B cell (primary cell): ENCODE measurements around the gene ORAI3. TPM values are rescaled to one million over a fixed set of nuclear protein-coding genes. Genes with fewer than 3 reads are reported as not detected.

Experiments
- ATAC-seq: fragments of 200-7000 bp; cut with Tn5 transposase; one replicate; pipeline ENCODE4 v1.10.0; 2021; ENCODE audit warnings: low read depth, mild to moderate bottlenecking, moderate number of reproducible peaks, moderate library complexity
- CTCF ChIA-PET: fragments of 350-600 bp; sonication (Branson Sonifier 250); formaldehyde crosslinking; loops from one replicate; lab custom pipeline; 2021; ENCODE audit warnings: antibody characterized with exemption, inconsistent platforms; lab: Charles Lee
- POLR2A ChIA-PET: fragments of 350-600 bp; sonication (Branson Sonifier 250); formaldehyde crosslinking; loops from one replicate; lab custom pipeline; 2021; ENCODE audit warnings: antibody characterized with exemption; lab: Charles Lee
- DNase-seq: peaks from one replicate; pipeline ENCODE4 v3.0.0; 2013
- H2AFZ ChIP-seq: 2 replicates; pipeline ENCODE4 v1.6.1; 2012; ENCODE audit warnings: mild to moderate bottlenecking, low read depth, low read length; ENCODE audit not compliant: insufficient read depth, poor library complexity, severe bottlenecking
- H3K27ac ChIP-seq, 2 donors: 1 replicate in 1 of 2; 2 replicates in 1 of 2; pipeline ENCODE4 v1.5.1; 2012 to 2013; ENCODE audit warnings: low read length in 2 of 2, mild to moderate bottlenecking in 2 of 2, moderate library complexity in 1 of 2
- H3K27me3 ChIP-seq, 4 experiments: fragments of 200-600 bp in 1 of 4; sonication (generic) in 1 of 4; replicated peaks in 1 of 4; 1 replicate in 2 of 4; 2 replicates in 2 of 4; pipeline versions ENCODE4 v1.6.1 to v1.7.0; 2013 to 2016; ENCODE audit warnings: low read length in 3 of 4, mild to moderate bottlenecking in 2 of 4, mixed read lengths in 1 of 4, moderate library complexity in 1 of 4; ENCODE audit not compliant: insufficient read depth in 4 of 4, control insufficient read depth in 3 of 4; ENCODE audit errors: control extremely low read depth in 1 of 4
- H3K36me3 ChIP-seq, 2 experiments: replicated peaks in 1 of 2; 1 replicate in 1 of 2; 2 replicates in 1 of 2; pipeline versions ENCODE4 v1.6.1 to v1.7.1; 2013; ENCODE audit warnings: low read length in 1 of 2; ENCODE audit not compliant: insufficient read depth in 2 of 2, control insufficient read depth in 1 of 2; ENCODE audit errors: control extremely low read depth in 1 of 2, extremely low read depth in 1 of 2
- H3K4me1 ChIP-seq, 2 donors: fragments of 200-600 bp in 1 of 2; sonication (generic) in 1 of 2; 1 replicate in 1 of 2; 2 replicates in 1 of 2; pipeline versions ENCODE4 v1.5.1 to v1.6.1; 2013 to 2017; ENCODE audit warnings: low read length in 2 of 2; ENCODE audit not compliant: control insufficient read depth in 2 of 2, insufficient read depth in 2 of 2
- H3K4me2 ChIP-seq: replicated peaks from 2 replicates; pipeline ENCODE3; 2012; ENCODE audit warnings: mild to moderate bottlenecking, low read depth, low read length; ENCODE audit not compliant: poor library complexity, severe bottlenecking
- H3K4me3 ChIP-seq, 5 experiments: fragments of 200-600 bp in 1 of 5; sonication (generic) in 1 of 5; 1 replicate in 3 of 5; 2 replicates in 2 of 5; pipeline versions ENCODE4 v1.5.1 to v1.7.0; 2011 to 2016; ENCODE audit warnings: low read length in 4 of 5, mild to moderate bottlenecking in 4 of 5, low read depth in 2 of 5, control low read depth in 1 of 5, moderate library complexity in 1 of 5; ENCODE audit not compliant: insufficient read depth in 1 of 5; ENCODE audit errors: control extremely low read depth in 1 of 5, extremely low read depth in 1 of 5
- H3K79me2 ChIP-seq: fragments of 200-600 bp; sonication (generic); one replicate; pipeline ENCODE4 v1.6.0; 2016; ENCODE audit warnings: low read length; ENCODE audit not compliant: control insufficient read depth, insufficient read depth
- H3K9ac ChIP-seq: fragments of 200-600 bp; sonication (generic); 2 replicates; pipeline ENCODE4 v1.6.1; 2017; ENCODE audit warnings: mild to moderate bottlenecking, low read length, moderate library complexity
- H3K9me3 ChIP-seq, 3 donors: one replicate each; pipeline versions ENCODE4 v1.6.1 to v1.7.1; 2013; ENCODE audit warnings: low read length in 2 of 3; ENCODE audit not compliant: control insufficient read depth in 2 of 3, insufficient read depth in 1 of 3; ENCODE audit errors: control extremely low read depth in 1 of 3
- H4K20me1 ChIP-seq: 2 replicates; pipeline ENCODE4 v1.6.0; 2012; ENCODE audit warnings: mild to moderate bottlenecking, low read length; ENCODE audit not compliant: insufficient read depth, control insufficient read depth, poor library complexity, severe bottlenecking
- H3K27ac Mint-ChIP-seq: one replicate; pipeline ENCODE4 v1.8.0; 2021; ENCODE audit warnings: mixed read lengths
- H3K27me3 Mint-ChIP-seq: one replicate; pipeline ENCODE4 v1.8.0; 2021; ENCODE audit warnings: mixed read lengths
- H3K4me1 Mint-ChIP-seq: one replicate; pipeline ENCODE4 v1.8.0; 2021; ENCODE audit warnings: mixed read lengths
- H3K4me3 Mint-ChIP-seq: one replicate; pipeline ENCODE4 v1.8.0; 2021; ENCODE audit warnings: mixed read lengths
- H3K9me3 Mint-ChIP-seq: one replicate; pipeline ENCODE4 v1.8.0; 2022; ENCODE audit warnings: mixed read lengths; ENCODE audit not compliant: insufficient read depth
- CTCF ChIP-seq: fragments of 200-600 bp; IDR thresholded peaks from one replicate; pipeline ENCODE4 v1.8.0; 2022; ENCODE audit warnings: antibody characterized with exemption, mild to moderate bottlenecking
- EZH2 ChIP-seq: IDR thresholded peaks from 2 replicates; pipeline ENCODE4 v1.6.1; 2012; ENCODE audit warnings: borderline replicate concordance, low read depth, mild to moderate bottlenecking, moderate library complexity, low read length; ENCODE audit not compliant: insufficient read depth, poor library complexity, severe bottlenecking
- WGBS: methylation state at CpG from one replicate; pipeline ENCODE4 v1.1.5; 2013; ENCODE audit warnings: missing lambda C conversion rate; ENCODE audit not compliant: insufficient coverage; 5-methylcytosine and 5-hydroxymethylcytosine counted together
- intact Hi-C: fragments of 100-400 bp; cut with micrococcal nuclease; formaldehyde crosslinking; loops from one replicate; pipeline ENCODE4 v1.10.0; 2022
- polyA plus RNA-seq: library from polyadenylated mRNA; depleted of rRNA; stranded (reverse); fragments of >200 nt; gene quantifications from 2 replicates; pipeline ENCODE4 v1.2.3, GENCODE V29; 2012
- total RNA-seq, 2 donors: library from RNA; stranded (reverse); fragments of 120-200 nt in 1 of 2; gene quantifications; 1 replicate in 1 of 2; 2 replicates in 1 of 2; pipeline versions ENCODE4 v1.2.3 to v1.2.4, GENCODE V29; 2013 to 2022

ORAI3 gene
- total and polyA plus RNA-seq, 2 donors (not counting 1 experiment from before 2014, with no cell fraction given) = 32.2 to 51.8 TPM

- 87% methylated on average over 10 of the region's 12 CpGs for WGBS
- H3K27me3 Mint-ChIP-seq = no peaks in the 10 kb centered on the region
- Histone ChIP-seq H3K79me2 (no peaks in the 10 kb centered on the region), H3K9me3 (no peaks in the 10 kb centered on the region), H3K27ac (no peak overlapping the region), H3K9ac (no peak overlapping the region), H3K4me3 (no peak overlapping the region), H3K4me1 (no peaks in the 10 kb centered on the region), H3K4me2 (no peak overlapping the region), H4K20me1 (no peaks in the 10 kb centered on the region), H2AFZ (no peak overlapping the region), H3K27me3 (no peaks in the 10 kb centered on the region), H3K36me3 (peaks cover 0 to 21% of the 10 kb centered on the region in 2 experiments)
- peaks cover under 1% of the 10 kb centered on the region for H3K4me1 Mint-ChIP-seq
- intact Hi-C loops = no loop called here
- ChIA-PET POLR2A (no interaction called here), CTCF (interaction anchor here (1.3 kb wide), 1 partner anchor 11 kb away, joined by 11 read pairs; no protein-coding TSS in a partner anchor)
- TF ChIP-seq EZH2 (no peak), CTCF (no peak)
- DNase-seq (no peak), ATAC-seq (no peak)
- H3K27ac Mint-ChIP-seq = no peak overlapping the region
- no peaks in the 10 kb centered on the region for H3K9me3 Mint-ChIP-seq
- H3K4me3 Mint-ChIP-seq = no peak overlapping the region
Observed at GRCh38 chr16:30931068-30931650, 17.7 kb upstream of the ORAI3 start.

DNA sequence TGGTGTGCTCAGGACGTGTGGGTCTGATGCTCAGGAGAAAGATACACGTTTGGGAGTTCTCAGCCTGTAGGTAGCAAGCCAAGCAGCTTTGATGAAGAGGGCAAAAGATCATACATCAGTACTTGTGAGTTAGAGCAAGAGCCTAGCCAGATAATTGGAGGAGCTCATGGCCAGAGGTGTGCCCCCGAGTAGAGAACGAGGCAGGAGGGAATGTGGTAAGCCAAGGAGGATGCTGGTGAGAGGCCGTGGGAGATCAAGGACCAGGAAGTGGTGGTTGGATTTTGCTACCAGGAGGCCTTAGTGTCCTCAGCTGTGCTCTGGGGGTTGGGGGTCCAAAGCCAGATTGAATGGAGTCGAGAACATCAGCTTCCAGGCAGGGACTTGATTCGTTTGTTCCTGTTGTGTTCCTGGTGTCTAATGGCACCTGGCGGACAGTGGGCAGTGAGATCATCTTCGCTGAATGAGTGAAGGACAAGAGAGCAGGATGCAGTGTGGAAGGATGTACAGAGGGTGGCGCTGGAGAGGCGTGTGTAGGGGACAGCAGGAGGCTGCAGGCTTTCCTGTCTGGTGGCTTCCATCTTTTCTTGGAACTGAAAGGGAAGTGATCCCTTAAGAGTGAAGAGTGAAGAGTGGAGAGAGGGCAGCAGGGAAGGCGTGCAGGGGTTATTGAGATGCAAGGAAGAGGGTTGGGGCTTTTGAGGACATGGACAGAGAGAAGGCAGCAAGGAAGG lies 13.9 kb upstream of the ORAI3 start:
- Mint-ChIP-seq H3K9me3 (no peaks in the 10 kb centered on the region), H3K27ac (no peak overlapping the region), H3K27me3 (no peaks in the 10 kb centered on the region), H3K4me3 (no peak overlapping the region), H3K4me1 (peaks cover 6% of the 10 kb centered on the region)
- ChIA-PET POLR2A (no interaction called here), CTCF (interaction anchor here (1.5 to 2.3 kb wide), 2 partner anchors 9 to 90 kb away, joined by 3 to 6 read pairs; no protein-coding TSS in a partner anchor)
- H3K27ac ChIP-seq = no peak overlapping the region
- H3K9me3 ChIP-seq = no peaks in the 10 kb centered on the region
- no peaks in the 10 kb centered on the region for H4K20me1 ChIP-seq
- 60% methylated on average over 12 of the region's 12 CpGs for WGBS
- H3K4me1 ChIP-seq = peaks cover 6 to 8% of the 10 kb centered on the region in 2 donors
- TF ChIP-seq CTCF (peak; percentile 60), EZH2 (no peak)
- ATAC-seq (peak; percentile 53), DNase-seq (peak; percentile 45)
- H3K4me2 ChIP-seq = no peak overlapping the region
- H3K9ac ChIP-seq = no peak overlapping the region
- no peak overlapping the region for H3K4me3 ChIP-seq
- H2AFZ ChIP-seq = no peak overlapping the region
- H3K36me3 ChIP-seq = peaks cover 0 to 21% of the 10 kb centered on the region in 2 experiments
- intact Hi-C loops = no loop called here
- H3K27me3 ChIP-seq = no peaks in the 10 kb centered on the region
- no peaks in the 10 kb centered on the region for H3K79me2 ChIP-seq
